ENCODE measurements around the gene OR8J3. TPM values are rescaled to one million over a fixed set of nuclear protein-coding genes. Genes with fewer than 3 reads are reported as not detected.

Gene OR8J3
- total and polyA plus RNA-seq, 12 donors: not detected

DNA sequence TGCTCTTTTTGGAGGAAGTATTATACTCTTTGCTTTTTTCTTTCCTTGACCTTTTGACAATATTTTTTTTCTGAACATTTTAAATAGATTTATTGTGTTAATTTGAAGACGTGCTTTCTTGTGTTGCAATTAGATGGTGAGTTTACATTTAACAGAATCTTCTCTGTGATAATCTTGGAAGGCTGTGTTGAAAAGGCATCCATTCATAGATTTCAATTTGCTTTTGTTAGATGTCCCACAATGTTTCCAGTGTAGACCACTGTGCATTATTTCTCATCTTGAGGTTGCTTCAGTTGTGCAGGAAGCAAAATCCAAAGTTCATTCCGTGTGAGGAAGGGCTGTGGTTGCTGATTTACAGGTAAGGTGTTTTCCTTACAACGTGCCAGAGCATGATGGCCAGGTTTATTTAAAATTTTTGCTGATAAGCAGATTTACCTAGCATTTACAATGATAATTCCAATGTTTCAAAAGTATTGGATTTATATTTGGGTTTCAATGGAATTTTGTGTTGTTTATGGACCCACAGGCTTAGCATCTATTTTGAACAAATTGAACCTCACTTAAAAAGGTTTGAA lies 32.3 kb upstream of the OR8J3 start:
- no peaks in the 10 kb centered on the region for H3K9me3 ChIP-seq (replicated peaks in 1 of 3)
- no peak for DNase-seq
- no peaks in the 10 kb centered on the region for H3K36me3 ChIP-seq (replicated peaks in 1 of 2)
- no peaks in the 10 kb centered on the region for H3K27me3 ChIP-seq
- WGBS, 4 donors: 45 to 54% (median 50%) methylated on average over 3 of the region's 3 CpGs
- H3K27ac ChIP-seq: no peak overlapping the region
- H3K4me3 ChIP-seq: no peak overlapping the region
- H3K4me1 ChIP-seq (replicated peaks in 1 of 2): no peaks in the 10 kb centered on the region
- TF ChIP-seq, protein P1, sequence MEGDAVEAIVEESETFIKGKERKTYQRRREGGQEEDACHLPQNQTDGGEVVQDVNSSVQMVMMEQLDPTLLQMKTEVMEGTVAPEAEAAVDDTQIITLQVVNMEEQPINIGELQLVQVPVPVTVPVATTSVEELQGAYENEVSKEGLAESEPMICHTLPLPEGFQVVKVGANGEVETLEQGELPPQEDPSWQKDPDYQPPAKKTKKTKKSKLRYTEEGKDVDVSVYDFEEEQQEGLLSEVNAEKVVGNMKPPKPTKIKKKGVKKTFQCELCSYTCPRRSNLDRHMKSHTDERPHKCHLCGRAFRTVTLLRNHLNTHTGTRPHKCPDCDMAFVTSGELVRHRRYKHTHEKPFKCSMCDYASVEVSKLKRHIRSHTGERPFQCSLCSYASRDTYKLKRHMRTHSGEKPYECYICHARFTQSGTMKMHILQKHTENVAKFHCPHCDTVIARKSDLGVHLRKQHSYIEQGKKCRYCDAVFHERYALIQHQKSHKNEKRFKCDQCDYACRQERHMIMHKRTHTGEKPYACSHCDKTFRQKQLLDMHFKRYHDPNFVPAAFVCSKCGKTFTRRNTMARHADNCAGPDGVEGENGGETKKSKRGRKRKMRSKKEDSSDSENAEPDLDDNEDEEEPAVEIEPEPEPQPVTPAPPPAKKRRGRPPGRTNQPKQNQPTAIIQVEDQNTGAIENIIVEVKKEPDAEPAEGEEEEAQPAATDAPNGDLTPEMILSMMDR (IDR thresholded peaks at IDR 0.05): no peak
- no peak for TF ChIP-seq POLR2A (IDR thresholded peaks at IDR 0.05)
- intact Hi-C loops (cut with DNase I): no loop called here

DNA sequence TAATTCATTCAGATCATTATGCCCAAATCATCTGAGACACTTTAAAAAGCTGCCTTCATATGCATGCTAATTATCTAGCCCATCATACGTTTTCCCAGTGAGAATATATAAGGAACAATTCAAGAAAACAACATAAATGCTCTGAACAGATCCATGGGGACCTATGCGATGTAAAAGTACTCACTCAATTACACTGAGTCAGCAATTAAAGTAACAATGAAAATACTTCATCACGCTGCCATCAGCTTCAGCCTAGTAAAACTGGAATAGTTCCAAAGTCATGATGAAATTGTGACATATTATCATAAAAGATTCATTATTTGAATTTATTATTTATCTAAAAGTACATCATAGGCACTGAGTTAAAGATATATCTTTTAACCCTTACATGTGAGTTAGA lies 23.8 kb upstream of the OR8J3 start:
- no peaks in the 10 kb centered on the region for H3K36me3 ChIP-seq (replicated peaks in 1 of 2)
- 31 to 61% (median 53%) methylated on average over 3 of the region's 3 CpGs for WGBS, 4 donors
- no peak overlapping the region for H3K27ac ChIP-seq
- TF ChIP-seq, protein P1 (IDR thresholded peaks at IDR 0.05): no peak
- TF ChIP-seq POLR2A (IDR thresholded peaks at IDR 0.05): no peak
- H3K27me3 ChIP-seq: no peaks in the 10 kb centered on the region
- H3K4me3 ChIP-seq: no peak overlapping the region
- no peaks in the 10 kb centered on the region for H3K4me1 ChIP-seq (replicated peaks in 1 of 2)
- DNase-seq: no peak
- H3K9me3 ChIP-seq (replicated peaks in 1 of 3): no peaks in the 10 kb centered on the region
- intact Hi-C loops (cut with DNase I): no loop called here

DNA sequence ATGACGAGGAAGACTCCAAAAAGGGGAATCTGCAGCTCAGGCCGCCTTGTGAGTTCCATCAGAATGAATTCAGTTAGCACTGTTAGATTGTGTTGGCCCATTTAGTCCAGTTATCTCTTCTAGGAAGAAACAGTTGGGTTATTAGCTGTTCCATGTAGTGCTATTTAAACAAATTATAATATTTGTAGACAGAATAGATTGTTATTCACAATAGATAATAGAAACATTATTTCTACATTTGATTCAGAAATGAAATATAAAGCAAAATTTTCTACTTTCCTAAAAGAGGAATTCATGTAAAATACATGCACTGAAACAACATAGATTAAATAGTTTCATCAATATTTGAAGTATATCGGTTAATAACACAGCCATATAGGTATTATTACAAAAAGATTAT lies 20.2 kb upstream of the OR8J3 start, which contains the start of gene OR8K5:
TSS of gene OR8K5 (minus strand) at position 101 of the 400 bp plus-strand sequence. CDS start at position 101, 0 bp downstream.
- Histone ChIP-seq H3K36me3 (replicated peaks in 1 of 2) (no peaks in the 10 kb centered on the region), H3K4me1 (replicated peaks in 1 of 2) (no peaks in the 10 kb centered on the region), H3K4me3 (no peak within 1 kb of the TSS), H3K27ac (no peak within 1 kb of the TSS), H3K27me3 (no peaks in the 10 kb centered on the region), H3K9me3 (replicated peaks in 1 of 3) (no peaks in the 10 kb centered on the region)
- intact Hi-C loops (cut with DNase I): no loop called here
- TF ChIP-seq, protein P1 (IDR thresholded peaks at IDR 0.05): no peak
- TF ChIP-seq POLR2A (IDR thresholded peaks at IDR 0.05): no peak
- WGBS, 4 donors: 62 to 83% (median 70%) methylated on average over 3 of the region's 3 CpGs
- no peak for DNase-seq

DNA sequence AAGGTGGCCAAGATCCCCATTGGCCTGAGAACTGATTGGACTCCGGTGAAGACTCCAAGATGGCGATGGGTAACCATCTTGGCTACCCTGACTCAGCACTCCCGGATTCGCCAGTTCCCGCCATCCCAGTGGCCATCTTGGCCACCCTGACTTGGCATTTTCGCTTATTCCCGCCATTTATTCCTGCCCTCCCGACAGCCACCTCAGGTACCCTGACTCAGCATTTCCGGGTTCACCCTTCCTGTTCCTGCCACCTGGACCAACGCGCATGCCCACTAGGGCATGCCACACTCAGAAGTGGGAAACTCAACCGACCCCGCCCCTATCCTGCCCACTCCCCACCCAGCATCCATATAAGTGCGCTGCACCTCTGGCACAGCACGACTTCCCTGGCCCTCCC lies 12.3 kb upstream of the OR8J3 start:
- no peaks in the 10 kb centered on the region for H3K9me3 ChIP-seq (replicated peaks in 1 of 3)
- H3K27ac ChIP-seq: no peak overlapping the region
- no peak for TF ChIP-seq POLR2A (IDR thresholded peaks at IDR 0.05)
- TF ChIP-seq, protein P1 (IDR thresholded peaks at IDR 0.05): no peak
- H3K36me3 ChIP-seq (replicated peaks in 1 of 2): no peaks in the 10 kb centered on the region
- 84 to 93% (median 90%) methylated on average over 13 to 15 of the region's 15 CpGs for WGBS, 4 donors
- no peaks in the 10 kb centered on the region for H3K4me1 ChIP-seq (replicated peaks in 1 of 2)
- no peak overlapping the region for H3K4me3 ChIP-seq
- intact Hi-C loops (cut with DNase I): no loop called here
- H3K27me3 ChIP-seq: no peaks in the 10 kb centered on the region
- no peak for DNase-seq
